Spleen (tissue), 11 donors: ENCODE results near the gene PCID2. TPM values are rescaled to one million over a fixed set of nuclear protein-coding genes. Genes with fewer than 3 reads are reported as not detected.

Experiments used
- DNase-seq: peaks from one replicate; pipeline ENCODE4 v3.0.0-alpha.2; 2020
- H3K27ac ChIP-seq, 8 donors: fragments of 200-600 bp; sonication (generic) in 7 of 8; 1 replicate in 4 of 8; 2 replicates in 4 of 8; pipeline versions ENCODE4 v1.5.0 to v1.8.0; 2016 to 2021; ENCODE audit warnings: inconsistent platforms in 4 of 8, mild to moderate bottlenecking in 4 of 8, moderate library complexity in 1 of 8
- H3K27me3 ChIP-seq, 7 donors: fragments of 200-600 bp; sonication (generic) in 6 of 7; replicated peaks in 1 of 7; 1 replicate in 4 of 7; 2 replicates in 3 of 7; pipeline versions ENCODE4 v1.5.0 to v1.8.0; 2016 to 2021; ENCODE audit warnings: inconsistent platforms in 3 of 7, mild to moderate bottlenecking in 1 of 7
- H3K36me3 ChIP-seq, 6 donors: fragments of 200-600 bp; sonication (generic) in 5 of 6; 1 replicate in 4 of 6; 2 replicates in 2 of 6; pipeline versions ENCODE4 v1.5.0 to v1.8.0; 2016 to 2021; ENCODE audit warnings: inconsistent platforms in 2 of 6
- H3K4me1 ChIP-seq, 6 donors: fragments of 200-600 bp; sonication (generic) in 5 of 6; 1 replicate in 3 of 6; 2 replicates in 3 of 6; pipeline versions ENCODE4 v1.5.0 to v1.8.0; 2016 to 2021; ENCODE audit warnings: inconsistent platforms in 3 of 6
- H3K4me3 ChIP-seq, 8 donors: fragments of 200-600 bp; sonication (generic) in 7 of 8; 1 replicate in 4 of 8; 2 replicates in 4 of 8; pipeline versions ENCODE4 v1.5.0 to v1.8.0; 2016 to 2021; ENCODE audit warnings: inconsistent platforms in 4 of 8, mild to moderate bottlenecking in 4 of 8, moderate library complexity in 2 of 8
- H3K9me3 ChIP-seq, 8 donors: fragments of 200-600 bp; sonication (generic) in 7 of 8; 1 replicate in 4 of 8; 2 replicates in 4 of 8; pipeline versions ENCODE4 v1.5.0 to v1.8.0; 2016 to 2021; ENCODE audit warnings: inconsistent platforms in 4 of 8
- POLR2A ChIP-seq, 3 donors: fragments of 450-650 bp; IDR thresholded peaks; one replicate each; pipeline ENCODE4 v1.5.1; 2017; ENCODE audit warnings: antibody characterized with exemption in 3 of 3, mild to moderate bottlenecking in 1 of 3
- POLR2AphosphoS5 ChIP-seq, 3 donors: sonication (generic); formaldehyde crosslinking; IDR thresholded peaks; one replicate each; pipeline ENCODE4 v1.5.1; 2017; ENCODE audit warnings: antibody characterized with exemption in 3 of 3
- WGBS, 5 donors: extraction: QIAGEN DNeasy Blood & Tissue Kit in 3 of 5; methylation state at CpG; one replicate each; pipeline versions ENCODE4 v1.1.5 to v1.1.7; 2013 to 2018; 5-methylcytosine and 5-hydroxymethylcytosine counted together
- intact Hi-C: fragments of 100-400 bp; cut with DNase I; formaldehyde crosslinking; loops from one replicate; pipeline ENCODE4 v1.15.0; 2023; ENCODE audit warnings: low total_unique reads
- polyA plus RNA-seq, 3 donors: library from polyadenylated mRNA; stranded (reverse); fragments of 200-250 nt; gene quantifications; one replicate each; pipeline ENCODE4 v1.2.1, GENCODE V29; 2013
- total RNA-seq, 7 donors: library from RNA; depleted of rRNA in 3 of 7; stranded (reverse); fragments of >200 nt in 3 of 7; fragmentation: NEBNext Ultra II Directional in 4 of 7; extraction: Animal tissue kit (Norgen Biotek cat#: 25700) in 4 of 7; gene quantifications; one replicate each; pipeline versions ENCODE4 v1.1.0 to v1.2.1, GENCODE V29; 2016 to 2021
- TF ChIP-seq, protein P1 (sequence below), 11 experiments: fragments of 200-600 bp in 7 of 11; fragments of 450-650 bp in 4 of 11; sonication (generic) in 4 of 11; IDR thresholded peaks in 8 of 11; conservative IDR thresholded peaks in 3 of 11; 1 replicate in 7 of 11; 2 replicates in 4 of 11; pipeline versions ENCODE4 v1.4.0 to v1.8.0; 2016 to 2021; ENCODE audit warnings: antibody characterized with exemption in 11 of 11, inconsistent platforms in 4 of 11, mild to moderate bottlenecking in 1 of 11
- donor health status: healthy with polysubstance abuse.
- donor health status: DM: no; HTN: no; CAD: no; lungs with moderate emphysema.
- donor health status: DM: no; HTN: no; CAD: no.
- donor health status: Bipolar disorder and iron deficiency.
- donor health status: healthy.
- donor health status: DM: no; HTN: no; CAD: no.
- donor health status: DM: yes; HTN: yes; CAD: no.

PCID2 gene
- total and polyA plus RNA-seq, 10 donors: 34.3 to 71.0 (median 45.1) TPM

DNA sequence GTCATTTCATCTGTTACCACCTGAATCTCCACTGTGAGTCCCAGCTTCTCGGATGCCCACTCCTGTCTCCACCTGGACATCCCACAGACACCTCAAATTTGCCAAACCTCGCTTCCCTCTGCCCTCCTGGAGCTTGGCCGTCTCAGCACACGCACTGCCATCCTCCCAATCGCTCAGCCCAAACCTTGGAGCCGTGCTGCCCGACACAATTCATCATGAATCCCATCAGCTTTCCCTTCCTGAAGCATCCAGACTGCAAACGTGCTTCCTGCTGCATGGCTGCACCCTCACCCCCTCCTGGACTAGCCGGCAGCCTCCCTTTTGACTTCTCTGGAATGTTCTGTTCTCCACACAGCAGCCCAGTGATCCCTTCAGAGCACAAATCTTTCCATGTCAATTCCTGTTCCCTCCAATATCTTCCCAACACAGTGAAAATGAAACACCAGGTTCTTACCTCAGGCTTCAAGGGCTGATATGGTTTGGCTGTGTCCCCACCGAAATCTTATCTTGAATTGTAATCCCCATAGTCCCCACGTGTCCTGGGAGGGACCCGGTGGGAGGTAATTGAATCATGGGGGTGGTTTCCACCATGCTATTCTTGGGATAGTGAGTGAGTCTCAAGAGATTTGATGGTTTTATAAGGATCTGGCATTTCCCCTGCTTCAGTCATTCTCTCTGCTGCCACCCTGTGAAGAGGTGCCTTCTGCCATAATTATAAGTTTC, 51.1 kb downstream of the PCID2 start:
- peaks cover 0 to 47% (median 9%) of the 10 kb centered on the region in 7 donors for H3K27me3 ChIP-seq
- DNase-seq: no peak
- 65 to 86% (median 73%) methylated on average over 12 of the region's 12 CpGs for WGBS, 5 donors
- no peak for TF ChIP-seq POLR2A (IDR thresholded peaks at IDR 0.05)
- TF ChIP-seq, protein P1, sequence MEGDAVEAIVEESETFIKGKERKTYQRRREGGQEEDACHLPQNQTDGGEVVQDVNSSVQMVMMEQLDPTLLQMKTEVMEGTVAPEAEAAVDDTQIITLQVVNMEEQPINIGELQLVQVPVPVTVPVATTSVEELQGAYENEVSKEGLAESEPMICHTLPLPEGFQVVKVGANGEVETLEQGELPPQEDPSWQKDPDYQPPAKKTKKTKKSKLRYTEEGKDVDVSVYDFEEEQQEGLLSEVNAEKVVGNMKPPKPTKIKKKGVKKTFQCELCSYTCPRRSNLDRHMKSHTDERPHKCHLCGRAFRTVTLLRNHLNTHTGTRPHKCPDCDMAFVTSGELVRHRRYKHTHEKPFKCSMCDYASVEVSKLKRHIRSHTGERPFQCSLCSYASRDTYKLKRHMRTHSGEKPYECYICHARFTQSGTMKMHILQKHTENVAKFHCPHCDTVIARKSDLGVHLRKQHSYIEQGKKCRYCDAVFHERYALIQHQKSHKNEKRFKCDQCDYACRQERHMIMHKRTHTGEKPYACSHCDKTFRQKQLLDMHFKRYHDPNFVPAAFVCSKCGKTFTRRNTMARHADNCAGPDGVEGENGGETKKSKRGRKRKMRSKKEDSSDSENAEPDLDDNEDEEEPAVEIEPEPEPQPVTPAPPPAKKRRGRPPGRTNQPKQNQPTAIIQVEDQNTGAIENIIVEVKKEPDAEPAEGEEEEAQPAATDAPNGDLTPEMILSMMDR (IDR thresholded peaks at IDR 0.05 in 8 of 11, conservative IDR thresholded peaks at IDR 0.05 in 3 of 11): no peak
- no peak for TF ChIP-seq POLR2AphosphoS5 (IDR thresholded peaks at IDR 0.05)
- no peak overlapping the region for H3K27ac ChIP-seq
- intact Hi-C loops: loop anchor here (10.0 kb wide), 1 partner anchor 47 kb away; the partner anchor contains the start of genes CUL4A and PCID2
- H3K4me1 ChIP-seq: peaks cover 7 to 31% (median 16%) of the 10 kb centered on the region in 6 donors
- no peak overlapping the region for H3K4me3 ChIP-seq
- peaks cover 0 to 15% (median 3%) of the 10 kb centered on the region in 8 donors for H3K9me3 ChIP-seq
- no peaks in the 10 kb centered on the region for H3K36me3 ChIP-seq

DNA sequence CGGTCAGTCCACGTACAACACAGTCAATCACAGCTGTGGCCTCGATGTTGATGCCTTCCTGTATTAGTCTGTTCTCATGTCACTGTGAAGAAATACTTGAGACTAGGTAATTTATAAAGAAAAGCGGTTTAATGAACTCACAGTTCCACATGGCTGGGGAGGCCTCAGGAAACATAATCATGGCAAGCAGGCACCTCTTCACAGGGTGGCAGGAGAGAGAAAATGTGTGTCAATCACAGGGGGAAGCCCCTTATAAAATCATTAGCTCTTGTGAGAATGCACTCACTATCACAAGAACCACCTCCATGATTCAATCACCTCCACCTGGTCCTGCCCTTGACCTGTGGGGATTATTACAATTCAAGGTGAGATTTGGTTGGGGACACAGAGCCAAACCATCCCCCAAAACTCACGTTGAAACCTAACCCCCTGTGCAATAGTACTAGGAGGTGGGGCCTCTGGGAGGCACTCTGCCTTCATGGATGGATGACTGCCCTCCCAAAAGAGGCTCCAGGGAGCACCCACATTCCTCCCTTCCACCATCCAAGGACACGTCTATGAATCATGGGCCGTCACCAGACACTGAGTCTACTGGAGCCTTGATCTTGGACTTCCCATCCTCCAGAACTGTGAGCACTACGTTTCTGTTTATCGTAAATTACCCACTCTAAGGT, 52.4 kb downstream of the PCID2 start:
- WGBS, 5 donors: 86 to 95% (median 93%) methylated on average over 9 of the region's 9 CpGs

DNA sequence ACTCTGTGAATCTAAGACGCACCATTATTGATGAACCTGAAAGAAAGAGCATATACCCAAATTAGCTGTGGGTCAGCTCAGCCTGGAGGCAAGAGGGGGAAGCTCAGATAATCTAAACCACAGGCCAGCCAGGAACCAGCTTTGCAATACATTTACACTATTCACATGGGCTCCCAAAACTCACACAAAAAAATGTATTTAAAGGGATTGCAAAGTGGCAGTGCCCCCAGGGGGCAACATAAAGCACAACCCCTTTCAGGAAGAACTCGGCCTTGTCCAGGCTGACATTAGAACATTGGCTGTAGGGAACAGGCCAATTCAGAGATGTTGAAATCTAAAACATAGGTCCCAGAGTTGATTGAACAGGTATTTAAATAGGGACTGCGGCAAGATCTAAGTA, 53.3 kb downstream of the PCID2 start:
- TF ChIP-seq POLR2AphosphoS5 (IDR thresholded peaks at IDR 0.05): no peak
- TF ChIP-seq, protein P1 (IDR thresholded peaks at IDR 0.05 in 8 of 11, conservative IDR thresholded peaks at IDR 0.05 in 3 of 11): no peak
- no peak for TF ChIP-seq POLR2A (IDR thresholded peaks at IDR 0.05)
- Histone ChIP-seq H3K27me3 (peaks cover 0 to 54% (median 0%) of the 10 kb centered on the region in 7 donors), H3K4me1 (peaks cover 7 to 29% (median 19%) of the 10 kb centered on the region in 6 donors), H3K27ac (peak overlapping the region in 1 of 8 donors; percentile 69), H3K4me3 (no peak overlapping the region), H3K36me3 (no peaks in the 10 kb centered on the region), H3K9me3 (peaks cover 0 to 15% (median 3%) of the 10 kb centered on the region in 8 donors)
- intact Hi-C loops: loop anchor here (10.0 kb wide), 1 partner anchor 50 kb away; the partner anchor contains the start of genes CUL4A and PCID2
- no peak for DNase-seq
- WGBS, 5 donors: 84 to 94% (median 88%) methylated on average over 3 of the region's 3 CpGs

More for the DNA sequence above, 52.4 kb downstream of the PCID2 start:
- DNase-seq: no peak
- H3K36me3 ChIP-seq: no peaks in the 10 kb centered on the region
- peaks cover 0 to 15% (median 3%) of the 10 kb centered on the region in 8 donors for H3K9me3 ChIP-seq
- intact Hi-C loops: loop anchor here (10.0 kb wide), 1 partner anchor 49 kb away; the partner anchor contains the start of genes CUL4A and PCID2
- no peak for TF ChIP-seq POLR2AphosphoS5 (IDR thresholded peaks at IDR 0.05)
- no peak for TF ChIP-seq POLR2A (IDR thresholded peaks at IDR 0.05)
- TF ChIP-seq, protein P1 (IDR thresholded peaks at IDR 0.05 in 8 of 11, conservative IDR thresholded peaks at IDR 0.05 in 3 of 11): no peak
- no peak overlapping the region for H3K27ac ChIP-seq
- peaks cover 0 to 54% (median 5%) of the 10 kb centered on the region in 7 donors for H3K27me3 ChIP-seq
- peaks cover 7 to 35% (median 21%) of the 10 kb centered on the region in 6 donors for H3K4me1 ChIP-seq
- no peak overlapping the region for H3K4me3 ChIP-seq
